Neuronal stem cell (in vitro differentiated cells): ENCODE results near the gene SPEF2.

ENCODE experiments used
- DNase-seq: peaks from one replicate; pipeline ENCODE4 v3.0.0-alpha.2; 2013; ENCODE audit warnings: low spot score
- H2AFZ ChIP-seq: one replicate; pipeline ENCODE4 v1.6.1; 2013; ENCODE audit warnings: mild to moderate bottlenecking, low read length, inconsistent platforms
- H2AK5ac ChIP-seq: 2 replicates; pipeline ENCODE4 v1.6.1; 2013; ENCODE audit warnings: low read depth, mild to moderate bottlenecking, inconsistent platforms, low read length, moderate library complexity, mixed read lengths
- H2BK120ac ChIP-seq: 2 replicates; pipeline ENCODE4 v1.6.1; 2013; ENCODE audit warnings: low read depth, mild to moderate bottlenecking, inconsistent platforms, low read length, moderate library complexity, mixed read lengths
- H2BK12ac ChIP-seq: one replicate; pipeline ENCODE4 v1.6.1; 2013; ENCODE audit warnings: low read length, inconsistent platforms
- H2BK15ac ChIP-seq: 2 replicates; pipeline ENCODE4 v1.6.1; 2013; ENCODE audit warnings: mild to moderate bottlenecking, low read length, inconsistent platforms, mixed read lengths
- H2BK5ac ChIP-seq: one replicate; pipeline ENCODE4 v1.6.1; 2013; ENCODE audit warnings: inconsistent platforms, mild to moderate bottlenecking, low read length, moderate library complexity
- H3K14ac ChIP-seq: one replicate; pipeline ENCODE4 v1.6.1; 2013; ENCODE audit warnings: low read length, inconsistent platforms
- H3K18ac ChIP-seq: 2 replicates; pipeline ENCODE4 v1.6.1; 2013; ENCODE audit warnings: low read length, inconsistent platforms
- H3K23ac ChIP-seq: 2 replicates; pipeline ENCODE4 v1.6.1; 2013; ENCODE audit warnings: low read depth, mild to moderate bottlenecking, mixed read lengths, low read length, inconsistent platforms; ENCODE audit not compliant: poor library complexity
- H3K27ac ChIP-seq: replicated peaks from 3 replicates; pipeline ENCODE4 v1.5.1; 2013; ENCODE audit warnings: low read length, inconsistent platforms
- H3K27me3 ChIP-seq, 3 experiments: 2 replicates each; pipeline ENCODE4 v1.6.1; 2013; ENCODE audit warnings: low read length in 3 of 3, mild to moderate bottlenecking in 2 of 3, inconsistent platforms in 1 of 3, low read depth in 1 of 3, mixed read lengths in 1 of 3, moderate library complexity in 1 of 3; ENCODE audit not compliant: control insufficient read depth in 3 of 3, insufficient read depth in 3 of 3
- H3K36me3 ChIP-seq, 2 donors: replicated peaks in 1 of 2; 2 replicates each; pipeline ENCODE4 v1.6.1; 2013; ENCODE audit warnings: low read length in 2 of 2; ENCODE audit not compliant: control insufficient read depth in 2 of 2, insufficient read depth in 2 of 2
- H3K4ac ChIP-seq: 2 replicates; pipeline ENCODE4 v1.6.1; 2013; ENCODE audit warnings: inconsistent platforms, mild to moderate bottlenecking, low read length, moderate library complexity
- H3K4me1 ChIP-seq, 2 donors: 1 replicate in 1 of 2; 2 replicates in 1 of 2; pipeline ENCODE4 v1.6.1; 2013; ENCODE audit warnings: low read length in 2 of 2, low read depth in 1 of 2; ENCODE audit not compliant: control insufficient read depth in 2 of 2, insufficient read depth in 1 of 2
- H3K4me2 ChIP-seq: one replicate; pipeline ENCODE4 v1.6.1; 2013; ENCODE audit warnings: mild to moderate bottlenecking, low read length, inconsistent platforms; ENCODE audit not compliant: insufficient read depth, poor library complexity, severe bottlenecking
- H3K4me3 ChIP-seq, 2 donors: 2 replicates each; pipeline ENCODE4 v1.5.1; 2013; ENCODE audit warnings: low read length in 2 of 2, mild to moderate bottlenecking in 2 of 2, inconsistent platforms in 1 of 2, moderate library complexity in 1 of 2
- H3K79me1 ChIP-seq: one replicate; pipeline ENCODE4 v1.6.1; 2013; ENCODE audit warnings: low read depth, mild to moderate bottlenecking, inconsistent platforms, low read length, moderate library complexity
- H3K9ac ChIP-seq: one replicate; pipeline ENCODE4 v1.6.1; 2013; ENCODE audit warnings: mild to moderate bottlenecking, low read depth, low read length, inconsistent platforms; ENCODE audit not compliant: poor library complexity
- H3K9me3 ChIP-seq, 2 donors: replicated peaks in 1 of 2; 2 replicates each; pipeline versions ENCODE3 to v1.6.1; 2013; ENCODE audit warnings: low read length in 2 of 2, mild to moderate bottlenecking in 2 of 2, inconsistent platforms in 1 of 2, low read depth in 1 of 2, mixed read lengths in 1 of 2, moderate library complexity in 1 of 2; ENCODE audit not compliant: control insufficient read depth in 2 of 2, insufficient read depth in 1 of 2
- H4K8ac ChIP-seq: one replicate; pipeline ENCODE4 v1.6.1; 2013; ENCODE audit warnings: low read depth, mild to moderate bottlenecking, inconsistent platforms, low read length, moderate library complexity
- H4K91ac ChIP-seq: one replicate; pipeline ENCODE4 v1.6.1; 2013; ENCODE audit warnings: low read length, low read depth, mild to moderate bottlenecking, inconsistent platforms; ENCODE audit not compliant: poor library complexity
- WGBS, 2 donors: extraction: QIAGEN DNeasy Blood & Tissue Kit; methylation state at CpG; one replicate each; pipeline ENCODE4 v1.1.7; 2013; ENCODE audit warnings: missing lambda C conversion rate in 2 of 2, mixed read lengths in 1 of 2; ENCODE audit not compliant: insufficient read length in 2 of 2, insufficient replicate concordance in 1 of 2; ENCODE audit errors: extremely low coverage in 2 of 2; 5-methylcytosine and 5-hydroxymethylcytosine counted together

The SPEF2 gene

GRCh38 chr5:35832762-35833161 lies 215.1 kb downstream of the SPEF2 start:
- H4K8ac ChIP-seq = no peak overlapping the region
- H2BK12ac ChIP-seq = no peak overlapping the region
- no peak overlapping the region for H2AFZ ChIP-seq
- no peak overlapping the region for H2BK120ac ChIP-seq
- H3K9me3 ChIP-seq = no peaks in the 10 kb centered on the region
- WGBS, 2 donors = no CpG with 5 or more reads among the region's 2 CpGs
- no peak overlapping the region for H3K18ac ChIP-seq
- H3K27me3 ChIP-seq = no peaks in the 10 kb centered on the region
- H2BK5ac ChIP-seq = no peak overlapping the region
- no peaks in the 10 kb centered on the region for H3K36me3 ChIP-seq
- no peak overlapping the region for H3K23ac ChIP-seq
- no peak overlapping the region for H3K14ac ChIP-seq
- no peak overlapping the region for H2AK5ac ChIP-seq
- no peak overlapping the region for H3K27ac ChIP-seq
- no peak overlapping the region for H2BK15ac ChIP-seq
- H3K4me2 ChIP-seq = no peak overlapping the region
- H3K4me3 ChIP-seq = no peak overlapping the region
- H3K4me1 ChIP-seq = no peaks in the 10 kb centered on the region
- H3K9ac ChIP-seq = no peak overlapping the region
- no peak for DNase-seq
- no peaks in the 10 kb centered on the region for H3K79me1 ChIP-seq
- H4K91ac ChIP-seq = no peak overlapping the region
- H3K4ac ChIP-seq = no peak overlapping the region

GRCh38 chr5:35833224-35833623 lies 215.6 kb downstream of the SPEF2 start:
- H2AK5ac ChIP-seq = no peak overlapping the region
- no peaks in the 10 kb centered on the region for H3K4me1 ChIP-seq
- H3K4me3 ChIP-seq = no peak overlapping the region
- no peak overlapping the region for H3K27ac ChIP-seq
- WGBS, 2 donors = no CpG with 5 or more reads among the region's 2 CpGs
- H3K36me3 ChIP-seq = no peaks in the 10 kb centered on the region
- no peak overlapping the region for H2BK5ac ChIP-seq
- no peak overlapping the region for H4K8ac ChIP-seq
- no peak overlapping the region for H3K14ac ChIP-seq
- H2BK15ac ChIP-seq = no peak overlapping the region
- H2BK120ac ChIP-seq = no peak overlapping the region
- H3K4me2 ChIP-seq = no peak overlapping the region
- H3K27me3 ChIP-seq = no peaks in the 10 kb centered on the region
- H4K91ac ChIP-seq = no peak overlapping the region
- H2AFZ ChIP-seq = no peak overlapping the region
- no peak overlapping the region for H2BK12ac ChIP-seq
- no peak overlapping the region for H3K18ac ChIP-seq
- H3K23ac ChIP-seq = no peak overlapping the region
- no peak for DNase-seq
- no peaks in the 10 kb centered on the region for H3K9me3 ChIP-seq
- no peak overlapping the region for H3K4ac ChIP-seq
- no peak overlapping the region for H3K9ac ChIP-seq
- H3K79me1 ChIP-seq = no peaks in the 10 kb centered on the region

GRCh38 chr5:35835796-35836742 lies 218.4 kb downstream of the SPEF2 start:
- H2AFZ ChIP-seq = no peak overlapping the region
- no peak overlapping the region for H3K18ac ChIP-seq
- H3K4me2 ChIP-seq = no peak overlapping the region
- no peaks in the 10 kb centered on the region for H3K79me1 ChIP-seq
- H2BK5ac ChIP-seq = no peak overlapping the region
- H3K4me3 ChIP-seq = no peak overlapping the region
- no peak overlapping the region for H2BK120ac ChIP-seq
- DNase-seq = no peak
- H2BK15ac ChIP-seq = no peak overlapping the region
- H3K36me3 ChIP-seq = no peaks in the 10 kb centered on the region
- no peak overlapping the region for H2BK12ac ChIP-seq
- no peak overlapping the region for H4K8ac ChIP-seq
- no peak overlapping the region for H3K14ac ChIP-seq
- no peak overlapping the region for H4K91ac ChIP-seq
- no peaks in the 10 kb centered on the region for H3K4me1 ChIP-seq
- H3K9me3 ChIP-seq = no peaks in the 10 kb centered on the region
- no CpG with 5 or more reads among the region's 7 CpGs for WGBS, 2 donors
- no peaks in the 10 kb centered on the region for H3K27me3 ChIP-seq
- H3K9ac ChIP-seq = no peak overlapping the region
- no peak overlapping the region for H3K4ac ChIP-seq
- no peak overlapping the region for H3K27ac ChIP-seq
- H2AK5ac ChIP-seq = no peak overlapping the region
- H3K23ac ChIP-seq = no peak overlapping the region

- H3K14ac ChIP-seq = no peak overlapping the region
- H3K4me3 ChIP-seq = no peak overlapping the region
- no peak overlapping the region for H3K9ac ChIP-seq
- H2BK15ac ChIP-seq = no peak overlapping the region
- no peak overlapping the region for H4K8ac ChIP-seq
- H2AK5ac ChIP-seq = no peak overlapping the region
- no peaks in the 10 kb centered on the region for H3K4me1 ChIP-seq
- no peaks in the 10 kb centered on the region for H3K27me3 ChIP-seq
- H3K4me2 ChIP-seq = no peak overlapping the region
- H3K79me1 ChIP-seq = no peaks in the 10 kb centered on the region
- no peak for DNase-seq
- H2AFZ ChIP-seq = no peak overlapping the region
- no peak overlapping the region for H3K18ac ChIP-seq
- no peaks in the 10 kb centered on the region for H3K36me3 ChIP-seq
- H2BK120ac ChIP-seq = no peak overlapping the region
- H3K4ac ChIP-seq = no peak overlapping the region
- WGBS, 2 donors = no CpG with 5 or more reads among the region's 5 CpGs
- no peak overlapping the region for H3K23ac ChIP-seq
- peaks cover 0 to 3% of the 10 kb centered on the region in 2 donors for H3K9me3 ChIP-seq
- H3K27ac ChIP-seq = no peak overlapping the region
- no peak overlapping the region for H2BK12ac ChIP-seq
- no peak overlapping the region for H2BK5ac ChIP-seq
- H4K91ac ChIP-seq = no peak overlapping the region
Measured at GRCh38 chr5:35838370-35839042, 220.8 kb downstream of the SPEF2 start.
